ENCODE measurements around the gene ACTG1. TPM values are rescaled to one million over a fixed set of nuclear protein-coding genes. Genes with fewer than 3 reads are reported as not detected.

Gene ACTG1
- total RNA-seq, 1 experiment from 2014 or later: 2,327 TPM

GRCh38 chr17:81528384-81528650 lies 15.7 kb upstream of the ACTG1 start:
- Mint-ChIP-seq H3K9me3 (ENCODE audit: low read depth, unreplicated experiment) (no peaks in the 10 kb centered on the region), H3K4me1 (ENCODE audit: low read depth, unreplicated experiment) (no peaks in the 10 kb centered on the region), H3K27me3 (ENCODE audit: unreplicated experiment) (peaks cover 50% of the 10 kb centered on the region), H3K36me3 (ENCODE audit: insufficient read depth, unreplicated experiment) (peaks cover 27% of the 10 kb centered on the region), H3K4me3 (ENCODE audit: low read depth, unreplicated experiment) (no peak overlapping the region), H3K27ac (ENCODE audit: unreplicated experiment) (no peak overlapping the region)
- BruUV-seq (replicated peaks): no TSS peak
- intact Hi-C loops (cut with micrococcal nuclease; ENCODE audit: unreplicated experiment): no loop called here
- CTCF ChIA-PET: interaction anchor here (0.5 kb wide), 1 partner anchor 28 kb away, joined by 3 read pairs; no protein-coding TSS in a partner anchor
- TF ChIP-seq, protein P1, sequence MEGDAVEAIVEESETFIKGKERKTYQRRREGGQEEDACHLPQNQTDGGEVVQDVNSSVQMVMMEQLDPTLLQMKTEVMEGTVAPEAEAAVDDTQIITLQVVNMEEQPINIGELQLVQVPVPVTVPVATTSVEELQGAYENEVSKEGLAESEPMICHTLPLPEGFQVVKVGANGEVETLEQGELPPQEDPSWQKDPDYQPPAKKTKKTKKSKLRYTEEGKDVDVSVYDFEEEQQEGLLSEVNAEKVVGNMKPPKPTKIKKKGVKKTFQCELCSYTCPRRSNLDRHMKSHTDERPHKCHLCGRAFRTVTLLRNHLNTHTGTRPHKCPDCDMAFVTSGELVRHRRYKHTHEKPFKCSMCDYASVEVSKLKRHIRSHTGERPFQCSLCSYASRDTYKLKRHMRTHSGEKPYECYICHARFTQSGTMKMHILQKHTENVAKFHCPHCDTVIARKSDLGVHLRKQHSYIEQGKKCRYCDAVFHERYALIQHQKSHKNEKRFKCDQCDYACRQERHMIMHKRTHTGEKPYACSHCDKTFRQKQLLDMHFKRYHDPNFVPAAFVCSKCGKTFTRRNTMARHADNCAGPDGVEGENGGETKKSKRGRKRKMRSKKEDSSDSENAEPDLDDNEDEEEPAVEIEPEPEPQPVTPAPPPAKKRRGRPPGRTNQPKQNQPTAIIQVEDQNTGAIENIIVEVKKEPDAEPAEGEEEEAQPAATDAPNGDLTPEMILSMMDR (IDR thresholded peaks at IDR 0.05; ENCODE audit: unreplicated experiment): no peak
- no peak for DNase-seq

DNA sequence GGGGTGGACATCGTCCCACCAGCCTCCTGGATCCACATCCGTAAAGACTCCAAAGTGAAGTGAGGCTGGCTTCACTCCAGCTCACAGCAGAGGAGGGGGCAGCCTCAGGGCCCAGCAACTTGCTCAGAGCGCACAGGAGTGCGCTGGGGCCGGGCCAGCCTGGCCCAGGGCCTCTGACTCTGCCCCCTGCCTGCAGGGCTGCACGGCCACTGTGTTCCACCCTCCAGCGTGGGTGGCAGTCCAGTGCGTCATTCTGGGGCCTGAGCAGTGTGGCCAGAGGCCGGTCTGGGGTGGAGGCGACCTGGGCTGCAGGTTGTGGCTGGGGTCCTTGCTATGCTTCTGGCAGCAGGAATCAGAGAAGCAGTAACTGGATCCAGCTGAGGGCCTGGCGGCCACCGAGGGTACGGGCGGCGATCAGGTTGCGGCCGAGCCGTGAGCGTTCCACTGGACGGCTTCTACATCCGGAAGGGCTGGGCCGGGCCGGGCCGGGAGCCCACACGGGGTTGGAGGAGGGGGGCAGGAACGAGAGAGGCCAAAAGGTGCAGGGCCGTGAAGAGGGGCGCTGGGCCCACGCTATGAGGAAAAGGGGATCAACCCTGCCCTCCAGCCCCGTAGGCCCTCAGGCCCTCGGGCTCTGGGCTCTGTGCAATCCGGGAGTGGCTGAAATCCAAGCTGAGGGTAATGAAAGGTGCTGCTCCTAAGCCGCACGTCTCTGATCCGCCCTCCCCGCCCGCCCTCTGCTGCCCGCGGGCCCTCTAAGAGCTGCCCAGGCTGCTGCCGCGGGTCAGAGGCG lies 15.2 kb upstream of the ACTG1 start, which contains the start of gene FSCN2:
Gene FSCN2, plus strand, starts transcription at position 787 of the 793 bp plus-strand sequence. CDS start 155 bp downstream, outside the sequence.
- CTCF ChIA-PET: interaction anchor here (0.5 kb wide), 1 partner anchor 27 kb away, joined by 3 read pairs; no protein-coding TSS in a partner anchor
- Mint-ChIP-seq H3K9me3 (ENCODE audit: low read depth, unreplicated experiment) (no peaks in the 10 kb centered on the region), H3K4me1 (ENCODE audit: low read depth, unreplicated experiment) (no peaks in the 10 kb centered on the region), H3K4me3 (ENCODE audit: low read depth, unreplicated experiment) (peak within 1 kb of the TSS; percentile 47), H3K36me3 (ENCODE audit: insufficient read depth, unreplicated experiment) (peaks cover 27% of the 10 kb centered on the region), H3K27me3 (ENCODE audit: unreplicated experiment) (peaks cover 50% of the 10 kb centered on the region), H3K27ac (ENCODE audit: unreplicated experiment) (no peak within 1 kb of the TSS)
- intact Hi-C loops (cut with micrococcal nuclease; ENCODE audit: unreplicated experiment): no loop called here
- TF ChIP-seq, protein P1 (IDR thresholded peaks at IDR 0.05; ENCODE audit: unreplicated experiment): no peak
- no peak for DNase-seq
- no TSS peak for BruUV-seq (replicated peaks)

DNA sequence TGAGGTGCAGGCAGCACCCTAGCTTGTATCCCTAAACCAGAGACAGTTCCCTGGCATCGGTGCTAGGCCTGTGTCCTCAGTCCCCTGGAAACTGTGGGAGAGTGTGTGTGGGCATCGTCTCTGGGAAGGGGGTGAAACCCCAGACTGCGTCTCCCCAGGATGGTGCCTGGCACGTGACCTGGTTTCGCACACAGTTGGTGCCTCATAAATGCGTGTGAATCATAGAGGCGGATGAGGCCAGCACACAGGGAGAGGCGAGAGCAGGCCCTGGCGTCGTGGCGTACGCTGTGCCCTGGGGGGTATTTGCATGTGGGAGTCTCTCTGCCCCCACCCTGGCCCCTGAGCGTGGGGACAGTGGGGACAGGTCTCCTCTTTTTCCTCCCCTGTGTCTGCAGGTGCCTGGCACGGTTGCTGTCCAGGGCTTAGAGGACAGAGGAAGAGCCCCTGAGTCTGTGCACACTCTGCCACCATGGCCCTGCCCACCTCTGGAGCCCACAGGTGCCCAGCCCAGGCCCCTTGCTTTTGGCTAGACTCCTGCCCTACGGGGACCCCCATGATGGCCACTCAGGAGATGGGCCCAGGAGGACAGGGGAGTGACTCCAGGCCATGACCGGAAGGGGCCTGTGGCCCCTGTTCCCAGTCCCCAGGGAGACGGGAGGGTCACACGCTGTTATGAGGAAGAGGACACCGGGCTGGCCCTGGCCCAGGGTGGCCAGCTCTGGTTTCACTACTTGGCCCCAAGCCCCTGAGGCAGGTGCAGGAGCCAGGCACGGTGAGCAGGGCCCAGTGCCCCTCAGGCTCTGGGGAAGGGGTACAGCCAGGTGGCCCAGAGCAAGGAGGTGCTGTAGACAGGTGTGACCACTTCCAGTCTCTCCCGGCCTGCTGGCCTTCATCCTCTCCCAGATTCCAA lies 14.3 kb upstream of the ACTG1 start:
- no TSS peak for BruUV-seq (replicated peaks)
- DNase-seq: no peak
- H3K27me3 Mint-ChIP-seq (ENCODE audit: unreplicated experiment): peaks cover 50% of the 10 kb centered on the region
- TF ChIP-seq, protein P1 (IDR thresholded peaks at IDR 0.05; ENCODE audit: unreplicated experiment): no peak
- intact Hi-C loops (cut with micrococcal nuclease; ENCODE audit: unreplicated experiment): no loop called here
- peaks cover 27% of the 10 kb centered on the region for H3K36me3 Mint-ChIP-seq (ENCODE audit: insufficient read depth, unreplicated experiment)
- CTCF ChIA-PET: no interaction called here
- H3K4me3 Mint-ChIP-seq (ENCODE audit: low read depth, unreplicated experiment): no peak overlapping the region
- H3K9me3 Mint-ChIP-seq (ENCODE audit: low read depth, unreplicated experiment): no peaks in the 10 kb centered on the region
- H3K27ac Mint-ChIP-seq (ENCODE audit: unreplicated experiment): no peak overlapping the region
- H3K4me1 Mint-ChIP-seq (ENCODE audit: low read depth, unreplicated experiment): no peaks in the 10 kb centered on the region

DNA sequence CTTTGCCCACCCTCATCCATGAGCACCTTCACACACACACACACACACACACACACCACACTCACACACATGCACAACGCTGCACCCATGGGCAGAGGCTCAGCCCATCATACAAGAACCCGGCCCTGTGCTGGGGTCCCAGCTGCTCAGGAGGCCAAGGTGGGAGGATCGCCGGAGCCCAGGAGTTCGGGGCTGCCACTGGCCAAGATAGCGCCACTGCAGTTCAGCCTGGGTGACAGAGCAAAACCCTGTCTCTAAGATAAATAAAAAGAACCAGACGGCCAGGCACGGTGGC lies 12.2 kb upstream of the ACTG1 start:
- no TSS peak for BruUV-seq (replicated peaks)
- CTCF ChIA-PET: no interaction called here
- H3K27ac Mint-ChIP-seq (ENCODE audit: unreplicated experiment): no peak overlapping the region
- H3K9me3 Mint-ChIP-seq (ENCODE audit: low read depth, unreplicated experiment): no peaks in the 10 kb centered on the region
- TF ChIP-seq, protein P1 (IDR thresholded peaks at IDR 0.05; ENCODE audit: unreplicated experiment): no peak
- DNase-seq: no peak
- H3K36me3 Mint-ChIP-seq (ENCODE audit: insufficient read depth, unreplicated experiment): peaks cover 35% of the 10 kb centered on the region
- intact Hi-C loops (cut with micrococcal nuclease; ENCODE audit: unreplicated experiment): no loop called here
- H3K4me3 Mint-ChIP-seq (ENCODE audit: low read depth, unreplicated experiment): no peak overlapping the region
- H3K4me1 Mint-ChIP-seq (ENCODE audit: low read depth, unreplicated experiment): no peaks in the 10 kb centered on the region
- H3K27me3 Mint-ChIP-seq (ENCODE audit: unreplicated experiment): peaks cover 50% of the 10 kb centered on the region

All from Calu3 (cell line).